OCI-LY1 (cell line): ENCODE data around the gene DRD2.

Experiments
- H2AFZ ChIP-seq: fragments of 200-600 bp; sonication (generic), shearing (Covaris generic); 2 replicates; pipeline ENCODE4 v1.6.0; 2014; ENCODE audit warnings: antibody characterized with exemption, mild to moderate bottlenecking, low read length
- H3F3A ChIP-seq: fragments of 200-600 bp; sonication (generic), shearing (Covaris generic); 2 replicates; pipeline ENCODE4 v1.6.0; 2014; ENCODE audit warnings: mild to moderate bottlenecking, antibody characterized with exemption, low read length, moderate library complexity; ENCODE audit not compliant: insufficient read depth
- H3K27ac ChIP-seq: fragments of 200-600 bp; sonication (generic); 2 replicates; pipeline ENCODE4 v1.5.1; 2014; ENCODE audit warnings: low read length, mixed run types, mild to moderate bottlenecking, low read depth; ENCODE audit not compliant: poor library complexity, severe bottlenecking
- H3K27me3 ChIP-seq: fragments of 200-600 bp; sonication (generic); 2 replicates; pipeline ENCODE4 v1.6.0; 2014; ENCODE audit warnings: antibody characterized with exemption, mild to moderate bottlenecking, low read length, moderate library complexity; ENCODE audit not compliant: insufficient read depth
- H3K36me3 ChIP-seq: fragments of 200-600 bp; sonication (generic); 2 replicates; pipeline ENCODE4 v1.6.1; 2014; ENCODE audit warnings: mild to moderate bottlenecking, antibody characterized with exemption, low read length, moderate library complexity, mixed read lengths; ENCODE audit not compliant: insufficient read depth
- H3K4me1 ChIP-seq: fragments of 200-600 bp; sonication (generic); 2 replicates; pipeline ENCODE4 v1.5.1; 2014; ENCODE audit warnings: mild to moderate bottlenecking, low read length, moderate library complexity; ENCODE audit not compliant: insufficient read depth, severe bottlenecking
- H3K4me2 ChIP-seq: fragments of 200-600 bp; sonication (generic), shearing (Covaris generic); 2 replicates; pipeline ENCODE4 v1.6.1; 2014; ENCODE audit warnings: low read length
- H3K4me3 ChIP-seq: fragments of 200-600 bp; sonication (generic); 2 replicates; pipeline ENCODE4 v1.5.1; 2014; ENCODE audit warnings: low read length, low read depth, mild to moderate bottlenecking, mixed read lengths; ENCODE audit not compliant: poor library complexity, severe bottlenecking
- H3K79me2 ChIP-seq: fragments of 200-600 bp; shearing (Covaris generic); 2 replicates; pipeline ENCODE4 v1.6.1; 2016; ENCODE audit warnings: mixed run types, low read length, mixed read lengths; ENCODE audit not compliant: insufficient read depth
- H3K9ac ChIP-seq: fragments of 200-600 bp; sonication (generic), shearing (Covaris generic); 2 replicates; pipeline ENCODE4 v1.6.1; 2014; ENCODE audit warnings: mild to moderate bottlenecking, low read length, mixed read lengths
- H3K9me2 ChIP-seq: fragments of 200-600 bp; sonication (generic), shearing (Covaris generic); 2 replicates; pipeline ENCODE4 v1.6.1; 2014; ENCODE audit warnings: low read depth, mild to moderate bottlenecking, low read length, mixed read lengths
- H3K9me3 ChIP-seq: fragments of 200-600 bp; shearing (Covaris generic); 2 replicates; pipeline ENCODE4 v1.6.1; 2014; ENCODE audit warnings: low read length, mixed read lengths
- H4K20me1 ChIP-seq: fragments of 200-600 bp; sonication (generic), shearing (Covaris generic); 2 replicates; pipeline ENCODE4 v1.6.0; 2016; ENCODE audit warnings: mild to moderate bottlenecking, low read length; ENCODE audit not compliant: insufficient read depth
- CTCF ChIP-seq: fragments of 200-600 bp; sonication (generic), shearing (Covaris generic); IDR thresholded peaks from 2 replicates; pipeline ENCODE4 v1.5.1; 2017; ENCODE audit warnings: mild to moderate bottlenecking, antibody characterized with exemption, low read length, moderate library complexity, mixed read lengths
- EZH2 ChIP-seq: fragments of 200-600 bp; sonication (generic), shearing (Covaris generic); IDR thresholded peaks from 2 replicates; pipeline ENCODE4 v1.8.0; 2017; ENCODE audit warnings: borderline replicate concordance, mixed run types, mild to moderate bottlenecking, antibody characterized with exemption, low read length, moderate library complexity, mixed read lengths

The DRD2 gene

GRCh38 chr11:113400631-113401230 lies 74.5 kb downstream of the DRD2 start:
- Histone ChIP-seq H3K79me2 (no peaks in the 10 kb centered on the region), H3K4me2 (no peak overlapping the region), H3K4me1 (no peaks in the 10 kb centered on the region), H4K20me1 (no peaks in the 10 kb centered on the region), H3K27me3 (no peaks in the 10 kb centered on the region), H3F3A (no peaks in the 10 kb centered on the region), H3K27ac (no peak overlapping the region), H3K9me3 (no peaks in the 10 kb centered on the region), H3K9me2 (no peaks in the 10 kb centered on the region), H3K4me3 (no peak overlapping the region), H3K9ac (no peak overlapping the region), H3K36me3 (no peaks in the 10 kb centered on the region), H2AFZ (no peak overlapping the region)
- TF ChIP-seq CTCF, result no peak
- no peak for TF ChIP-seq EZH2

GRCh38 chr11:113398669-113399430 lies 76.3 kb downstream of the DRD2 start:
- Histone ChIP-seq H3K4me2 (no peak overlapping the region), H3K79me2 (no peaks in the 10 kb centered on the region), H3K9me3 (no peaks in the 10 kb centered on the region), H3F3A (no peaks in the 10 kb centered on the region), H4K20me1 (no peaks in the 10 kb centered on the region), H3K36me3 (no peaks in the 10 kb centered on the region), H3K27ac (no peak overlapping the region), H2AFZ (no peak overlapping the region), H3K27me3 (0 out of 2 replicates have a peak, but pooled peaks cover 3% of the 10 kb centered on the region), H3K9ac (no peak overlapping the region), H3K4me1 (no peaks in the 10 kb centered on the region), H3K4me3 (no peak overlapping the region), H3K9me2 (no peaks in the 10 kb centered on the region)
- TF ChIP-seq EZH2 (no peak), CTCF (no peak)

- no peak overlapping the region for H3K4me2 ChIP-seq
- H3K9me3 ChIP-seq, result no peaks in the 10 kb centered on the region
- H3K4me3 ChIP-seq, result no peak overlapping the region
- no peaks in the 10 kb centered on the region for H3K9me2 ChIP-seq
- H3K9ac ChIP-seq, result no peak overlapping the region
- H3F3A ChIP-seq, result no peaks in the 10 kb centered on the region
- TF ChIP-seq CTCF, result no peak
- TF ChIP-seq EZH2, result no peak
- no peak overlapping the region for H2AFZ ChIP-seq
- H3K79me2 ChIP-seq, result no peaks in the 10 kb centered on the region
- no peak overlapping the region for H3K27ac ChIP-seq
- H3K4me1 ChIP-seq, result no peaks in the 10 kb centered on the region
- no peaks in the 10 kb centered on the region for H3K36me3 ChIP-seq
- no peaks in the 10 kb centered on the region for H4K20me1 ChIP-seq
- 0 out of 2 replicates have a peak, but pooled peaks cover 3% of the 10 kb centered on the region for H3K27me3 ChIP-seq
Measured at GRCh38 chr11:113397821-113398220, 77.4 kb downstream of the DRD2 start.
